ENCODE results near the gene RNF166. TPM values are rescaled to one million over a fixed set of nuclear protein-coding genes. Genes with fewer than 3 reads are reported as not detected.

The RNF166 gene
- total RNA-seq, 1 donor from 2014 or later: 74.2 TPM

DNA sequence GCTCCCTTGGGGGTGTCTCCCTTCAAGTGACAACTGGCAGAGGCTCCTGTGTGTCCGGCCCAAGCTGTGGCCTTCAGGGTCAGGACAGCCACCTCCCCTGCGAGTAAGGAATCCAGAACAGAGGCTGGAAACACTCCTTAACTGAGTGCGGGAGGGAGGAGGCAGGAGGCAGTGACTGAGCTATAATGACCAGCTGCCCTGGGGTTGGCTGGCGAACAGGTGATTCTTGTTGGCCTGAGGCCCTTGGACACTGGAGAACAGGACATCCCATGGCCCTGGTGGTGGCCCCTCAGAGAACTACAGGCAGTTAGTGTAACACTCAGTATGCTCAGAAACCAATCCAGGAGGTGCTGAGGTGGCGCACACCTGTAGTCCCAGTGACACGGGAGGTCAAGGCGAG, 10.5 kb downstream of the RNF166 start:
- peaks cover 6% of the 10 kb centered on the region for H3K27me3 Mint-ChIP-seq (ENCODE audit: unreplicated experiment)
- TF ChIP-seq, protein P1, sequence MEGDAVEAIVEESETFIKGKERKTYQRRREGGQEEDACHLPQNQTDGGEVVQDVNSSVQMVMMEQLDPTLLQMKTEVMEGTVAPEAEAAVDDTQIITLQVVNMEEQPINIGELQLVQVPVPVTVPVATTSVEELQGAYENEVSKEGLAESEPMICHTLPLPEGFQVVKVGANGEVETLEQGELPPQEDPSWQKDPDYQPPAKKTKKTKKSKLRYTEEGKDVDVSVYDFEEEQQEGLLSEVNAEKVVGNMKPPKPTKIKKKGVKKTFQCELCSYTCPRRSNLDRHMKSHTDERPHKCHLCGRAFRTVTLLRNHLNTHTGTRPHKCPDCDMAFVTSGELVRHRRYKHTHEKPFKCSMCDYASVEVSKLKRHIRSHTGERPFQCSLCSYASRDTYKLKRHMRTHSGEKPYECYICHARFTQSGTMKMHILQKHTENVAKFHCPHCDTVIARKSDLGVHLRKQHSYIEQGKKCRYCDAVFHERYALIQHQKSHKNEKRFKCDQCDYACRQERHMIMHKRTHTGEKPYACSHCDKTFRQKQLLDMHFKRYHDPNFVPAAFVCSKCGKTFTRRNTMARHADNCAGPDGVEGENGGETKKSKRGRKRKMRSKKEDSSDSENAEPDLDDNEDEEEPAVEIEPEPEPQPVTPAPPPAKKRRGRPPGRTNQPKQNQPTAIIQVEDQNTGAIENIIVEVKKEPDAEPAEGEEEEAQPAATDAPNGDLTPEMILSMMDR (IDR thresholded peaks at IDR 0.05; ENCODE audit: unreplicated experiment): no peak
- peaks cover 13% of the 10 kb centered on the region for H3K4me1 Mint-ChIP-seq (ENCODE audit: unreplicated experiment)
- H3K4me3 Mint-ChIP-seq (ENCODE audit: unreplicated experiment): no peak overlapping the region
- no peak overlapping the region for H3K27ac Mint-ChIP-seq (ENCODE audit: unreplicated experiment)
- no peak for DNase-seq (ENCODE audit: low spot score)
- H3K36me3 Mint-ChIP-seq (ENCODE audit: low read depth, unreplicated experiment): peaks cover 11% of the 10 kb centered on the region
- no peaks in the 10 kb centered on the region for H3K9me3 Mint-ChIP-seq (ENCODE audit: unreplicated experiment)

DNA sequence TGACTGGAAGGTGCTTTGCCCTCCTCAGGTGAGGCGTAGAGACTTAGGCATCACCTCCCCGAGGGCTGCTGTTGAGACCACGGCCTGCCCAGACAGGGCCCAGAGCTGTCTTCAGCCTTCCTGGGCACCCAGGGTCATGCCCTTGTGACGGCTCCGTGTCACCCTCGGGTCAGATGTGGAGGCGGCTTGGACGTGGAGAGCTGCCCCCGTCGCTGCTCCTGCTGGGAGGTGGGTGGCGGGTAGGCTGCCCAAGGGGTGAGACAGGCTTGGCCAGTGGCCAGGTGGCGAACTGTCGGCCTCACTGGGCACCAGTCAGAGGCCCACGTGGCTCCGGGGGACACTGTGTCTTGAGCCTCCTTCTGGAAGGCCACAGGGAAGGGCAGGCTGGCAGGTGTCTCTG, 11.0 kb downstream of the RNF166 start:
- H3K36me3 Mint-ChIP-seq (ENCODE audit: low read depth, unreplicated experiment): peaks cover 11% of the 10 kb centered on the region
- H3K27me3 Mint-ChIP-seq (ENCODE audit: unreplicated experiment): peaks cover 10% of the 10 kb centered on the region
- H3K9me3 Mint-ChIP-seq (ENCODE audit: unreplicated experiment): no peaks in the 10 kb centered on the region
- TF ChIP-seq, protein P1 (IDR thresholded peaks at IDR 0.05; ENCODE audit: unreplicated experiment): no peak
- no peak overlapping the region for H3K4me3 Mint-ChIP-seq (ENCODE audit: unreplicated experiment)
- no peak overlapping the region for H3K27ac Mint-ChIP-seq (ENCODE audit: unreplicated experiment)
- H3K4me1 Mint-ChIP-seq (ENCODE audit: unreplicated experiment): peaks cover 12% of the 10 kb centered on the region
- DNase-seq (ENCODE audit: low spot score): no peak

DNA sequence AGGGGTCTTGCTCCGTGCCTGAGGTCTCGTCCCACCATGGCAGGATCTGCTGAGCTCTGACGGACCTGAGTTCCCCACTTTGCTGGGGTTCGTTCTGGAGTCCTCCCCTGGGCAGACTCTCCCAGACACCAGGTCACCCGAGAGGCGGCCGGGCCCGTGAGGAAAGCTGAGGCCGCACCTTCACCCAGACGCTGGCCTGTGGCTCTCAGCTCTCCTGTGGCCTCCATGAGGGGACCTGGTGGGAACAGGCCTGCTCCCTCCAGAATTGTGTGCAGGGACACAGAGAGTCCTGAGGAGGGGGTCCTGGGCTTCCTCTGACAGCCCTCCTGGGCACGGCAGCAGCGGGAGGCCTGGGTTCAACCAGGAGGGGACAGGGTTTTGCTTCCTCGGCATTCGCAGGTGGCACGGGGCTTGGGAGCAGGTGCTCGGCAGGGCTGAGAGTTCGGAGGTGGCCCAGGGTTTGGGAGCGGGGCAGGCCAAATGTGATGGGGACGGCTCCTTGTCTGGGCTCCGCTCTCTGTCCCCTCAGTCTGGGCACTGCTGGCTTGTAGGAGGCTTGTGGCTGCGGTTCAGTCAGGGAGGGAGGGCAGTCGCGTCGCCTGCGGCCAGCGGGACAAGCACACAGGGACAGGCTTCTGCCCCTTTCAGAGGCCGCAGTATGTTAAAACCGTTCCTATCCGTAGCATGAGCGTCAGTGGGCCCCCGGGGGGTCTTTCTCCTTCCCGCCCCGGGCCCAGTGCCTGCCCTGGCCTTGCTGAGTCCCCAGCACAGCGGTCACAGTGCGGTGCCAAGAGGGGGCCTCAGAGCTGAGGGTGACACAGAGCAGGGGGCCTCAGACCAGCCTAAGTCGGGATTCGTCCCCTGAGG, 11.8 kb downstream of the RNF166 start:
- Mint-ChIP-seq H3K9me3 (ENCODE audit: unreplicated experiment) (no peaks in the 10 kb centered on the region), H3K4me3 (ENCODE audit: unreplicated experiment) (no peak overlapping the region), H3K27ac (ENCODE audit: unreplicated experiment) (no peak overlapping the region), H3K27me3 (ENCODE audit: unreplicated experiment) (peaks cover 10% of the 10 kb centered on the region), H3K4me1 (ENCODE audit: unreplicated experiment) (peaks cover 5% of the 10 kb centered on the region), H3K36me3 (ENCODE audit: low read depth, unreplicated experiment) (peaks cover 6% of the 10 kb centered on the region)
- DNase-seq (ENCODE audit: low spot score): no peak
- TF ChIP-seq, protein P1 (IDR thresholded peaks at IDR 0.05; ENCODE audit: unreplicated experiment): no peak

DNA sequence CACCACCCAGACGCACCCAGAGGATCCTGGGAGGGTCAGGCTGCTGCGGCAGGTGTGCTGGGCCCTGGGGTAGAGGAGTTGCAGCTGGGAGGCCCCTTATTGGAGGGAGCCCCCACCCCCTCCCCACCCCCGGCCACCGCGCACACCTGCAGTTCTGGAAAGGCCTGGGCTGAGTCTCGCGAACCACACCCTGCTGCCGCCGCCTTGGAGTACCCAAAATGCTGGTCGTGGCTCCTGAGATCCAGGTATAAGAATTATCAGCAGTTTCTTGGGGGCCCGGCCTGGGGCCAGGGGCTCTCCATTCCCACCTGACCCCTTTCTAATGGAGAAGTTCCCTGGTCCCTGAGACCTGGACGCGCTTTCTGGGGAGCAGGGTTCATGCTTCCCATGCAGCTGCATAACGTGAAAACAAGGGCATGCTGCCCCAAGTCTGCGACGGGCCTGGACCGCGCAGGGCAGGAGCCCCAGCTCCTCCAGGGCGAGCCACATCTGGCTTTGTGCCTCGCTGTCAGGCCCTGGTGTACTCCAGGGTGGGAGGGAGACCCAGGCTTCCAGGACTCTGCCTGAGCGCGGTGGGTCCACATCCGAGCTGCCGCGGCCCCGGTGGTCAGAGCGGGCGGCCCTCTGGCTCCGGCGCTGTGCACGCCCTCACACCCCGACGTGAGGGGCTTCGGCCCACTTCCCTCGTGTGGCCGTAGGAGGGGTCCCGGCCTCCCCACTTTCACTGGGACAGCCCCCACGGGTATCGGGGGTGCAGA, 12.6 kb downstream of the RNF166 start:
- H3K4me3 Mint-ChIP-seq (ENCODE audit: unreplicated experiment): no peak overlapping the region
- H3K27ac Mint-ChIP-seq (ENCODE audit: unreplicated experiment): no peak overlapping the region
- TF ChIP-seq, protein P1 (IDR thresholded peaks at IDR 0.05; ENCODE audit: unreplicated experiment): no peak
- no peak for DNase-seq (ENCODE audit: low spot score)
- peaks cover 6% of the 10 kb centered on the region for H3K36me3 Mint-ChIP-seq (ENCODE audit: low read depth, unreplicated experiment)
- peaks cover 5% of the 10 kb centered on the region for H3K4me1 Mint-ChIP-seq (ENCODE audit: unreplicated experiment)
- no peaks in the 10 kb centered on the region for H3K9me3 Mint-ChIP-seq (ENCODE audit: unreplicated experiment)
- H3K27me3 Mint-ChIP-seq (ENCODE audit: unreplicated experiment): peaks cover 14% of the 10 kb centered on the region

DNA sequence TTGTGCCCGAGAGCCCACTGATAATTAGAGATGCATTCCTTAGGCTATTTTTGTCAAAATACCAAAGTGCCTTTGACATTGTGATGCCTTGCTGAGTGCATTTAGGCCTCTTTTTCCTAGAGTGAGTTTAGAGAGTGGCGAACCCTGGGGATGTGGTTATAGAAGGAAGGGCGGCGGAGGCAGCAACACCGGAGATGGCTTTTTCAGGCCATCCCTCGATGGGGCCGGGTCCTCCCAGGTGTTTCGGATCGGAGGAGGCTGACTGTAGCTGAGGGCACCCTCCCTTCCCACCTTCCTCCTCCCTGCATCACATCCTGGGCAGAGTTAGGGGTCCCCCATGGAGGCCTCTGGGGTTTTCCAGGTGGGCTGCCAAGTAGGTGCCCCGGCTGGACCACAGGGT, 13.3 kb downstream of the RNF166 start:
- H3K4me1 Mint-ChIP-seq (ENCODE audit: unreplicated experiment): peaks cover 5% of the 10 kb centered on the region
- H3K4me3 Mint-ChIP-seq (ENCODE audit: unreplicated experiment): no peak overlapping the region
- H3K27ac Mint-ChIP-seq (ENCODE audit: unreplicated experiment): no peak overlapping the region
- TF ChIP-seq, protein P1 (IDR thresholded peaks at IDR 0.05; ENCODE audit: unreplicated experiment): no peak
- H3K27me3 Mint-ChIP-seq (ENCODE audit: unreplicated experiment): peaks cover 18% of the 10 kb centered on the region
- no peak for DNase-seq (ENCODE audit: low spot score)
- no peaks in the 10 kb centered on the region for H3K9me3 Mint-ChIP-seq (ENCODE audit: unreplicated experiment)
- peaks cover 6% of the 10 kb centered on the region for H3K36me3 Mint-ChIP-seq (ENCODE audit: low read depth, unreplicated experiment)
